Measurements from ENCODE around the gene PAX9.
"Not testable (repeated sequence)": the region's sequence is repeated elsewhere in the genome, so short reads cannot be mapped to it uniquely, and the experiment has no call there.

PAX9 gene

DNA sequence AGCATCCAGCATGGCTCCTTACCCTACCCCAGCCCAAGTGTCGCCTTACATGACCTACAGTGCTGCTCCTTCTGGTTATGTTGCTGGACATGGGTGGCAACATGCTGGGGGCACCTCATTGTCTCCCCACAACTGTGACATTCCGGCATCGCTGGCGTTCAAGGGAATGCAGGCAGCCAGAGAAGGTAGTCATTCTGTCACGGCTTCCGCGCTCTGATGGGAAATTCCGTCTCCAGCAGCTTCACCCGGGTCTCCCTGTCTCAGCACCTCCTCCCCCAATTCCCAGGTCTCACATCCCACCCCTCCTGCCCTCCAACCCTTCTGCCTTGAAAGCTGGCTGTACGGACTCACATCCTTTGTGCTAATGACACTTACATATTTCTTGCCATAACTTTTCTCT lies 14.6 kb downstream of the PAX9 start:
- no peak for DNase-seq

- DNase-seq, result no peak
These were observed 20.7 kb downstream of the PAX9 start for GRCh38 chr14:36682338-36682737.

- DNase-seq, result no peak
These were observed 21.5 kb downstream of the PAX9 start for GRCh38 chr14:36683083-36683724.

DNA sequence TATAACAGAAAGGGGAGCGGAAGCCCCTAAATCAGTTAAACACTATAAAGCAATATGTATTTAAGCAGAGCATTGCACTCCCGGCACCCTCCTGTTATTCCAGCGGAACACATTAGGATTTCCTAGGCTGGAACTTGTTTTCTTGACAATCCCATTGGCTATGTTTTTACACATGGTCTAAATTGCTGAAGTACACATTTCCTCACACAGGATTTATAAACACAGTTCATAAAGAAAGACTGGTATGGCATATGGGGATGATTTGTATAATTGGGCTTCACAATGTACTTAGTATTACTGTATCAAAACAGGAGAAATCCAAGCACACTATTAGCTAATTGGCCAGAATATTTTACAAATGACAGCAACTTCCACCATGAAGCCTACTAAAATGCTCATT lies 23.3 kb downstream of the PAX9 start:
- DNase-seq, result no peak

GRCh38 chr14:36690311-36691040 lies 28.8 kb downstream of the PAX9 start:
- DNase-seq, result no peak

DNA sequence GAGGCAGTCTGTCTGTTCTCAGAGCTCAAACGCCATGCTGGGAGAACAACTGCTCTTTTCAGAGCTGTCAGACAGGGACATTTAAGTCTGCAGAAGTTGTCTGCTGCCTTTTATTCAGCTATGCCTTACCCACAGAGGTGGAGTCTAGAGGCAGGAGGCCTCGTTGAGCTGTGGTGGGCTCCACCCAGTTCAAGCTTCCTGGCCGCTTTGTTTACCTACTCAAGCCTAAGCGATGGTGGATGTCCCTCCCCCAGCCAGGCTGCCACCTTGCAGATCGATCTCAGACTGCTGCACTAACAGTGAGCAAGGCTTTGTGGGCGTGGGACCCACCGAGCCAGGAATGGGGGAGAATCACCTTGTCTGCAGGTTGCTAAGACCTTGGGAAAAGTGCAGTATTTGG lies 37.8 kb downstream of the PAX9 start:
- not testable (repeated sequence) for DNase-seq

- DNase-seq, result no peak
These were observed 39.0 kb downstream of the PAX9 start for GRCh38 chr14:36700651-36701050.

GRCh38 chr14:36701132-36701531 lies 39.5 kb downstream of the PAX9 start:
- no peak for DNase-seq

- DNase-seq, result no peak
These were observed 40.8 kb downstream of the PAX9 start for GRCh38 chr14:36702474-36702873.

GRCh38 chr14:36707570-36707969 lies 45.9 kb downstream of the PAX9 start:
- no peak for DNase-seq

DNA sequence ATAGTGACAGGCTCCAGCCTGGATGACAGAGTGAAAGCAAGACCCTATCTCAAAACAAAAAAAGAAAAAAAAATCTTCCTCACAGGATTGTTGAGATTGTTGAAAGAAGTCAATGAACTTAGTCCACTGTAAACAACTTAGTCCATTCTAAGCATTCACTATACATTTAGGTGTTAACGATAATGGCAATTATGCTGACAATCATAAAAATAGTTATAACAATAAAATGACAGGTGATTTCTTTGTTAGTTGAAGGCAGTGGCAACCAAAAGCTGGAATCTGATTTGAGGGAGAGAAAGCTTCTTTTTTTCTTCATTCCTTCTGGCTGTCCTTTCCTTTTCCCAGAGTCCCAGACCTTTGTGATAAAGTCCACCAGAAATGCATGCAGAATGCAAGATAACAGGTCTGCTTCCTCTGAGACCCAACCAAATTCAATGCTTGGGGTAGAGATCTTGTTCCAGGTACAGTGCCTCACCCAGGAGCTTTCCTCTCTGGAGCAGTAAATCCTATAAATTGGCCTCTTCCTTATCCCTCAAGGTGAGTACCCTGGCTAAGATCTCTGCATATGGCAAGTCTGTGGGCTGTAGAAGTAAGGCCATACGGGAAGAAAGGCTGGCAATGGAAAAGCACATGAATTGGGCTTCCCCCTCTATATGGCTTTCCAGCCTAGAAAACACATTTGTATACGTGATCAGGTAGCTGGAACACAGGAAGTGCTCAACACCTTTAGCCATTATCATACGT lies 52.5 kb downstream of the PAX9 start:
- no peak for DNase-seq

GRCh38 chr14:36716614-36717184 lies 55.0 kb downstream of the PAX9 start:
- DNase-seq, result no peak

GRCh38 chr14:36717363-36717762 lies 55.7 kb downstream of the PAX9 start:
- DNase-seq, result no peak

- no peak for DNase-seq
These were observed 56.6 kb downstream of the PAX9 start for GRCh38 chr14:36718216-36718615.

DNA sequence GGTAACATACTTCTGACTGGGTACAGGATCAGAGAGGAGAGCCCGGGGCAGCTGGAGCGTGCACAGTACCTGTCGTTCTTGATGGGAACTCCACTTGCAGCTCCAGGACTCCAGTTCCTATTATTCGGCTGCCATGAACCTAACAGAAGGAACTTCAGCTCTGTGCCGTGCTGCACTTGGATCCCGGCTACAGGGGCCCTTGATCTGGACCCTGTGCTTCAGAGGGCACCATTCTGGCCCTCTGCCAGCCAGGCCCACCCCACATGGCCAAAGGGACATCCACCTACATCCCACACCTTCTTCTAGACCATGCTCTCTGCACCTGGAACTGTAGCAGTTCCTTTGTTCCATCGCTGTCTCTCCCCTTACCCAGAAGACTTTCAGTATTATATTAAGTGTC lies 58.2 kb downstream of the PAX9 start:
- no peak for DNase-seq

GRCh38 chr14:36720657-36721056 lies 59.0 kb downstream of the PAX9 start:
- DNase-seq, result no peak

GRCh38 chr14:36721877-36722276 lies 60.2 kb downstream of the PAX9 start:
- DNase-seq, result no peak

DNA sequence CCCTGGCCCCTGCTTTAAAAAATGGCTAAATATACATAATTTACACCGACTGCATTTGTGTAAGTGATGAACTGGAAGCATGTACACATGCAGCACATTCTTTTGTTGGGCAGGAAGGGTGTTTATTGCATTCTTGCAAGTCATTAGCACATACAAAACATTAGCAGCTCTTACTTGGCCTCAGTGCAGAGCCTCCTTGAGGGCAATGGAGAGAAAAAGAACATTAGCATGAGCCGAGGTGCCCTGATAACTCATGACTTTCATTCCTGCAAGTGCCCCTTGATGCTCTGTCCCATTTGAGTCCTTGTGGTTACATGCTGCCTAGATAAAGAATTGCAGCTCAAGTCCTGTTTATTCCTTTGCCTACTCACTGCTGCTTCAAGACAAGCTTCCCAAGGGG lies 61.9 kb downstream of the PAX9 start:
- no peak for DNase-seq

GRCh38 chr14:36724162-36724561 lies 62.5 kb downstream of the PAX9 start:
- DNase-seq, result no peak

GRCh38 chr14:36726128-36726527 lies 64.5 kb downstream of the PAX9 start:
- DNase-seq, result no peak
